Measurements from ENCODE around the gene GPC5. TPM values are rescaled to one million over a fixed set of nuclear protein-coding genes. Genes with fewer than 3 reads are reported as not detected.

The GPC5 gene
- total RNA-seq, 1 donor from 2014 or later, result 6.3 TPM

DNA sequence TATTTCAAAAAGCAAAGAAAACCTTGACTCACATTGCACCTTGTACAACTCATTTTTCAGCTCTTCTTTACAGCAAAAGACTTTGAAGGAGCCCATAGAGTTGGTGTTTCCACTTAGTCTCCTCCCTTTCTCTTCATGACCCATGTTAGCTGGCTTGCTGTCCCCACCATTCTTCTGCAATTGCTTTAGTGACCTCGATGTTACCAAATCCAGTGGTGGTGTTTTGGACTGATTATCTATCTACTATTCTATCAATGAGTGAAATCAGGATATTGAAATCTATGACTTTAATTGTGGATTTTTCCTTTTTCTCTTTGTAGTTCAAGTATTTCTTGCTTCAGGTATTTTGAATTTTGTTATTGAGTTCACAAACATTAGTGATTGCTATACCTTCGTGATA is 197.3 kb downstream of the GPC5 start:
- H3K9ac ChIP-seq (ENCODE audit: low read depth in 1 of 3, low read length in 3 of 3), result no peak overlapping the region
- no peak overlapping the region for H3K4me3 ChIP-seq (ENCODE audit: low read length in 3 of 3)
- no peaks in the 10 kb centered on the region for H3K4me1 ChIP-seq (ENCODE audit: control insufficient read depth in 3 of 3, insufficient read depth in 3 of 3, low read length in 3 of 3)

GRCh38 chr13:91596842-91597241 is 198.4 kb downstream of the GPC5 start:
- H3K27me3 ChIP-seq (ENCODE audit: control insufficient read depth in 3 of 3, insufficient read depth in 3 of 3, low read length in 3 of 3), result no peaks in the 10 kb centered on the region
- H3K4me1 ChIP-seq (ENCODE audit: control insufficient read depth in 3 of 3, insufficient read depth in 3 of 3, low read length in 3 of 3), result no peaks in the 10 kb centered on the region
- H3K36me3 ChIP-seq (ENCODE audit: control insufficient read depth in 3 of 3, insufficient read depth in 3 of 3, low read length in 3 of 3), result no peaks in the 10 kb centered on the region
- no peak overlapping the region for H3K27ac ChIP-seq (ENCODE audit: low read depth, low read length)
- H3K9ac ChIP-seq (ENCODE audit: low read depth in 1 of 3, low read length in 3 of 3), result no peak overlapping the region
- no peak overlapping the region for H3K4me3 ChIP-seq (ENCODE audit: low read length in 3 of 3)
- H3K9me3 ChIP-seq (ENCODE audit: control insufficient read depth in 3 of 3, low read length in 3 of 3), result no peaks in the 10 kb centered on the region

More for the DNA sequence above, 197.3 kb downstream of the GPC5 start:
- no peaks in the 10 kb centered on the region for H3K27me3 ChIP-seq (ENCODE audit: control insufficient read depth in 3 of 3, insufficient read depth in 3 of 3, low read length in 3 of 3)
- H3K27ac ChIP-seq (ENCODE audit: low read depth, low read length), result no peak overlapping the region
- H3K36me3 ChIP-seq (ENCODE audit: control insufficient read depth in 3 of 3, insufficient read depth in 3 of 3, low read length in 3 of 3), result no peaks in the 10 kb centered on the region
- no peaks in the 10 kb centered on the region for H3K9me3 ChIP-seq (ENCODE audit: control insufficient read depth in 3 of 3, low read length in 3 of 3)

DNA sequence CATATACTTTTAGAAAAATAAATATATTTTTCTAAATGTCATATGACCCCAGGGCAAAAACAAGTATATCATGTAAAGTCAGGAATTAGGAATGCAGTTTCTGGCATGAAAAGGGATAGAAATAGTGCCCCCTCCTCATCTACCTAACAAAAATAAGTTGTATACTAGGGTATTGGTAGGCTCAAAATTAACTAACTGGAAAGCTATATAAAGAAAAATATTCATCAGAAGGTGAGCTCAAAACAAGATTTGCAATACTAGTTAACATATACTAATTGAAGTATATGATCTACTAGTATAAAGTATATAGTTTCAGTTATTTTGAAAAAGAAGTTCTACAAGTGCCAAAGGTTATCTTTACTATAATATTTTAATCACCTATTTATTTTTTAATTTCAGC is 200.2 kb downstream of the GPC5 start:
- H3K4me1 ChIP-seq (ENCODE audit: control insufficient read depth in 3 of 3, insufficient read depth in 3 of 3, low read length in 3 of 3), result no peaks in the 10 kb centered on the region
- H3K4me3 ChIP-seq (ENCODE audit: low read length in 3 of 3), result no peak overlapping the region
- no peak overlapping the region for H3K9ac ChIP-seq (ENCODE audit: low read depth in 1 of 3, low read length in 3 of 3)
- H3K27ac ChIP-seq (ENCODE audit: low read depth, low read length), result no peak overlapping the region
- no peaks in the 10 kb centered on the region for H3K9me3 ChIP-seq (ENCODE audit: control insufficient read depth in 3 of 3, low read length in 3 of 3)
- no peaks in the 10 kb centered on the region for H3K36me3 ChIP-seq (ENCODE audit: control insufficient read depth in 3 of 3, insufficient read depth in 3 of 3, low read length in 3 of 3)
- H3K27me3 ChIP-seq (ENCODE audit: control insufficient read depth in 3 of 3, insufficient read depth in 3 of 3, low read length in 3 of 3), result no peaks in the 10 kb centered on the region

DNA sequence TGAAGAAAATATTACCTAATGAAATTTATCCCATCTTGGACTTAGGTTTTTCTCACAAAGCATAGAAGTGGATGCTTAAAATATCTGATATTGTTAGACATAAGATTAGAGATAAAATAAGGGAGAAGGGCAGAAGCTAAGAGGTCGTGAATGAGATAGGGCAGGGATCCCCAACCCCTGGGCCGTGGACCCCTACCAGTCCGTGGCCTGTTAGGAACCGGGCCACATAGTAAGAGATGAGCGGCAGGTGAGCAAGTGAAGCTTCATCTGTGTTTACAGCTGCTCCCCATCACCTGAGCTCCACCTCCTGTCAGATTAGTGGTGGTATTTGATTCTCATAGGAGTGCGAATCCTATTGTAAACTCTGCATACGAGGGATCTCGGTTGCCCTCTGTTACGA is 202.9 kb downstream of the GPC5 start:
- H3K4me3 ChIP-seq (ENCODE audit: low read length in 3 of 3), result no peak overlapping the region
- H3K9ac ChIP-seq (ENCODE audit: low read depth in 1 of 3, low read length in 3 of 3), result no peak overlapping the region
- no peaks in the 10 kb centered on the region for H3K4me1 ChIP-seq (ENCODE audit: control insufficient read depth in 3 of 3, insufficient read depth in 3 of 3, low read length in 3 of 3)
- no peaks in the 10 kb centered on the region for H3K27me3 ChIP-seq (ENCODE audit: control insufficient read depth in 3 of 3, insufficient read depth in 3 of 3, low read length in 3 of 3)
- no peaks in the 10 kb centered on the region for H3K9me3 ChIP-seq (ENCODE audit: control insufficient read depth in 3 of 3, low read length in 3 of 3)
- no peaks in the 10 kb centered on the region for H3K36me3 ChIP-seq (ENCODE audit: control insufficient read depth in 3 of 3, insufficient read depth in 3 of 3, low read length in 3 of 3)
- H3K27ac ChIP-seq (ENCODE audit: low read depth, low read length), result no peak overlapping the region

DNA sequence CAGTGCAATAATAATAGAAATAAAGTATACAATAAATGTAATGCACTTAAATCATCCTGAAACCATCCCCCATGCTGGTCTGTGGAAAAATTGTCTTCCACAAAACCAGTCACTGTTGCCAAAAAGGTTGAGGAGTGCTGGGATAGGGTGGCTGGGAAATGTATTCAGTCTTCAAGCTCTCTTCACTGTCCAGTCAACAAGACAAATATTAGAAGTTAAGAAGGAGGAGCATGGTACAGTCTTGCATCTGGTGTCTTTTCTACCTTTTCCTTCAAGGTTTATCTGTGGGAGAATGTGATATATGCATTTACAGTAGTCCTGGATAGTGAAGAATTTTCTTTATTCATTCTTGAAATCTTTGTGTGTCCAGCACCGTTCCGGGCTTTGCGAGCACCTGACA is 203.4 kb downstream of the GPC5 start:
- Histone ChIP-seq H3K9me3 (ENCODE audit: control insufficient read depth in 3 of 3, low read length in 3 of 3) (no peaks in the 10 kb centered on the region), H3K4me3 (ENCODE audit: low read length in 3 of 3) (no peak overlapping the region), H3K27me3 (ENCODE audit: control insufficient read depth in 3 of 3, insufficient read depth in 3 of 3, low read length in 3 of 3) (no peaks in the 10 kb centered on the region), H3K36me3 (ENCODE audit: control insufficient read depth in 3 of 3, insufficient read depth in 3 of 3, low read length in 3 of 3) (no peaks in the 10 kb centered on the region), H3K4me1 (ENCODE audit: control insufficient read depth in 3 of 3, insufficient read depth in 3 of 3, low read length in 3 of 3) (no peaks in the 10 kb centered on the region), H3K9ac (ENCODE audit: low read depth in 1 of 3, low read length in 3 of 3) (no peak overlapping the region), H3K27ac (ENCODE audit: low read depth, low read length) (no peak overlapping the region)

DNA sequence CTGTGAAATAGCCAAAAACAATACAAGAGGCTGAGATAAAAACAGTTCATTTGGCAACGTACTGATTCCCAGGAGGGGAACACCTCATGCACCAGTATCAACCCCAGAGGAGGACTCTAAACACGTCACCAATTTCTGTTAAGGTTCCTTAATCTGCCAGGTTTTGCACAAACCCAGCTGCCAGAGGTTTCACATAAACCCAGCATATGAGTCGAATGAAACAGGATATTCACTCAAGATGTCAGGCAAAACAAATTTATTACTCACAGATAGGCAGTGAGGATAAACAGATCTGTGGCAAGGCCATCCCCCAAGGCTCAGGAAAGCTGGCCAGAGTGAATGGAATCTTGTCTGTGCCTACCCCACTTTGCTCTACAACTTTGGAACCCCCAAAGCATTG is 210.9 kb downstream of the GPC5 start:
- no peak overlapping the region for H3K9ac ChIP-seq (ENCODE audit: low read depth in 1 of 3, low read length in 3 of 3)
- H3K36me3 ChIP-seq (ENCODE audit: control insufficient read depth in 3 of 3, insufficient read depth in 3 of 3, low read length in 3 of 3), result no peaks in the 10 kb centered on the region
- H3K4me1 ChIP-seq (ENCODE audit: control insufficient read depth in 3 of 3, insufficient read depth in 3 of 3, low read length in 3 of 3), result no peaks in the 10 kb centered on the region
- H3K4me3 ChIP-seq (ENCODE audit: low read length in 3 of 3), result no peak overlapping the region
- no peak overlapping the region for H3K27ac ChIP-seq (ENCODE audit: low read depth, low read length)
- H3K27me3 ChIP-seq (ENCODE audit: control insufficient read depth in 3 of 3, insufficient read depth in 3 of 3, low read length in 3 of 3), result no peaks in the 10 kb centered on the region
- H3K9me3 ChIP-seq (ENCODE audit: control insufficient read depth in 3 of 3, low read length in 3 of 3), result no peaks in the 10 kb centered on the region

DNA sequence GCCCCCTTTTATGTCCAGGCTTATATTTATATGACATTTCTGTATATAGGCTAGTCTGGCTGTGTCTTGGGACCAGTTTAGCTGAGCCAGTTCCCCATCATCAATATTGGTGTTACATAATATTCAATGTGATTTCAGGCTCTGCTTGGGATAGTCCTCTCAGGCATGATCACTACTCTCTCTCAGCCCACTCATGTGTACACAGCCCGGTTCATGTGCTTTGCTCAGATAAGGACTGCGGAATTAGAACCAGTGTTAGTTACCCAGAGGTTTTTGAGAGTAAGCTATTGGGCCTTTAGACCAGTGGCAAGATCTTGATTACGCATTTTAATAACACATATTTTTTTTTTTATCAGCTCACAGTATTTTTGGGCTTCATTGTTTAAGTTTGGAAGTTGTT is 219.9 kb downstream of the GPC5 start:
- H3K27ac ChIP-seq (ENCODE audit: low read depth, low read length), result no peak overlapping the region
- no peaks in the 10 kb centered on the region for H3K4me1 ChIP-seq (ENCODE audit: control insufficient read depth in 3 of 3, insufficient read depth in 3 of 3, low read length in 3 of 3)
- no peak overlapping the region for H3K9ac ChIP-seq (ENCODE audit: low read depth in 1 of 3, low read length in 3 of 3)
- no peaks in the 10 kb centered on the region for H3K9me3 ChIP-seq (ENCODE audit: control insufficient read depth in 3 of 3, low read length in 3 of 3)
- H3K36me3 ChIP-seq (ENCODE audit: control insufficient read depth in 3 of 3, insufficient read depth in 3 of 3, low read length in 3 of 3), result no peaks in the 10 kb centered on the region
- no peaks in the 10 kb centered on the region for H3K27me3 ChIP-seq (ENCODE audit: control insufficient read depth in 3 of 3, insufficient read depth in 3 of 3, low read length in 3 of 3)
- H3K4me3 ChIP-seq (ENCODE audit: low read length in 3 of 3), result no peak overlapping the region

DNA sequence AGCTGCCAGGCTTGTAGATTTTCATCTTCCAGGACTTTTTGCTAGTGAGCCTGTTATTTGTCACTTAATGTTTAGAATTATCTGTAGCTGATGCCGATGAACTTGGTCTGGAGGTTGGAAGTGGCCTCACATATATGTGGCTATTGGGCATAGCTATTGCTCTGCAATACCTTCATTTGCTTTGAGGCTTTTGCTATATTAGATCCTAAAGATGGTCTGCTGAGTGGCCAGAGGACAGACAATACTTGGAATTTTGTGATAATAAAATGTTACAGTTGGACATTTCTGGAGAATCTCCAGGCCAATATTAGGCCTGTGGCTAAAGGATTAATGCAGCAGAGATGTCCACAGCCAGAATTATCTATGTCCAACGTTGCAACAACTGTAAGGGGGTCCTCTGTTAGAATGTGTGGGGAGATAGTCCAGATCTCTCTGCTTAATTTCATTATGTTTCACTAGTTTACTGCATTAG is 222.3 kb downstream of the GPC5 start:
- H3K9me3 ChIP-seq (ENCODE audit: control insufficient read depth in 3 of 3, low read length in 3 of 3), result no peaks in the 10 kb centered on the region
- no peaks in the 10 kb centered on the region for H3K36me3 ChIP-seq (ENCODE audit: control insufficient read depth in 3 of 3, insufficient read depth in 3 of 3, low read length in 3 of 3)
- H3K27me3 ChIP-seq (ENCODE audit: control insufficient read depth in 3 of 3, insufficient read depth in 3 of 3, low read length in 3 of 3), result no peaks in the 10 kb centered on the region
- H3K9ac ChIP-seq (ENCODE audit: low read depth in 1 of 3, low read length in 3 of 3), result no peak overlapping the region
- H3K27ac ChIP-seq (ENCODE audit: low read depth, low read length), result no peak overlapping the region
- H3K4me3 ChIP-seq (ENCODE audit: low read length in 3 of 3), result no peak overlapping the region
- no peaks in the 10 kb centered on the region for H3K4me1 ChIP-seq (ENCODE audit: control insufficient read depth in 3 of 3, insufficient read depth in 3 of 3, low read length in 3 of 3)

DNA sequence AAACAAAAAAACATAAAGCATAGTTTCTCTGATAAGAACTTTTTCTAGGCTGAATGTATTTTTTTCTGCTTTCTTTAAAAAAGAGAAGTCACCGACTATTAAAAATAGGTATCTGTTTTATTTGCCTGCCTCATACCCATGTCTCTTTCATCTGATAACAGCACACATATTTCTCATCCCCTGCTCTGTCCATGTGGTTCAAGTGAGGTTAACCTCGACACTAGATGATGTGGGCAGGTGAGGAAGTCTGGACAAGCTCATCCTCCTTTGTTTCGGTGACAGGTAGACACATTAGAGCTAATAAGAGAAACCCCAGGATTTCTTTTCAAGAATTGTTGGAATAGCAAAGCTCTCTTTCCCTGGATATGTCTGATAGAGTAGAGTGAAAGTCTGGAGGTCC is 222.7 kb downstream of the GPC5 start:
- H3K27ac ChIP-seq (ENCODE audit: low read depth, low read length), result no peak overlapping the region
- no peak overlapping the region for H3K4me3 ChIP-seq (ENCODE audit: low read length in 3 of 3)
- no peak overlapping the region for H3K9ac ChIP-seq (ENCODE audit: low read depth in 1 of 3, low read length in 3 of 3)
- no peaks in the 10 kb centered on the region for H3K4me1 ChIP-seq (ENCODE audit: control insufficient read depth in 3 of 3, insufficient read depth in 3 of 3, low read length in 3 of 3)
- H3K9me3 ChIP-seq (ENCODE audit: control insufficient read depth in 3 of 3, low read length in 3 of 3), result no peaks in the 10 kb centered on the region
- no peaks in the 10 kb centered on the region for H3K36me3 ChIP-seq (ENCODE audit: control insufficient read depth in 3 of 3, insufficient read depth in 3 of 3, low read length in 3 of 3)
- no peaks in the 10 kb centered on the region for H3K27me3 ChIP-seq (ENCODE audit: control insufficient read depth in 3 of 3, insufficient read depth in 3 of 3, low read length in 3 of 3)

DNA sequence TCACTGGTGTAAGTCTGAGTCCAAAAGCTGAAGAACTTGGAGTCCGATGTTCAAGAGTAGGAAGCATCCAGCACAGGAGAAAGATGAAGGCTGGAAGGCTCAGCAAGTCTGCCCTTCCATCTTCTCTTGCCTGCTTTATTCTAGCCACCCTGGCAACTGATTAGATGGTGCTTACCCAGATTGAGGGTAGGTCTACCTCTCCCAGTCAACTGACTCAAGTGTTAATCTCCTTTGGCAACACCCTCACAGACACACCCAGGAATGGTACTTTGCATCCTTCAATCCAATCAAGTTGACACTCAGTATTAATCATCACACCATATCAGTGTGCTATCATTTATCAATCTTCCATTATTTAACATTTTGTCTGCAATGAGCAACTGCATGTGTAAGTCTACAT is 223.5 kb downstream of the GPC5 start:
- Histone ChIP-seq H3K36me3 (ENCODE audit: control insufficient read depth in 3 of 3, insufficient read depth in 3 of 3, low read length in 3 of 3) (no peaks in the 10 kb centered on the region), H3K27ac (ENCODE audit: low read depth, low read length) (no peak overlapping the region), H3K9ac (ENCODE audit: low read depth in 1 of 3, low read length in 3 of 3) (no peak overlapping the region), H3K4me1 (ENCODE audit: control insufficient read depth in 3 of 3, insufficient read depth in 3 of 3, low read length in 3 of 3) (no peaks in the 10 kb centered on the region), H3K4me3 (ENCODE audit: low read length in 3 of 3) (no peak overlapping the region), H3K9me3 (ENCODE audit: control insufficient read depth in 3 of 3, low read length in 3 of 3) (no peaks in the 10 kb centered on the region), H3K27me3 (ENCODE audit: control insufficient read depth in 3 of 3, insufficient read depth in 3 of 3, low read length in 3 of 3) (no peaks in the 10 kb centered on the region)

Data from skeletal muscle tissue (tissue), 4 donors.